KMS-11 (cell line): ENCODE measurements around the gene AZIN2.

Experiments used
- H2AFZ ChIP-seq: fragments of 200-600 bp; sonication (generic); 2 replicates; pipeline ENCODE4 v1.6.1; 2016; ENCODE audit warnings: antibody characterized with exemption, mixed run types, low read depth
- H3K27ac ChIP-seq: fragments of 200-600 bp; sonication (generic); 2 replicates; pipeline ENCODE4 v1.6.1; 2016; ENCODE audit warnings: mild to moderate bottlenecking, mixed run types
- H3K27me3 ChIP-seq: fragments of 200-600 bp; sonication (generic); 2 replicates; pipeline ENCODE4 v1.6.1; 2017; ENCODE audit warnings: mild to moderate bottlenecking, low read depth, mixed run types, moderate library complexity; ENCODE audit not compliant: insufficient read depth
- H3K36me3 ChIP-seq: fragments of 200-600 bp; sonication (generic); 2 replicates; pipeline ENCODE4 v1.6.1; 2017; ENCODE audit warnings: mild to moderate bottlenecking, mixed run types; ENCODE audit not compliant: insufficient read depth
- H3K4me1 ChIP-seq: fragments of 200-600 bp; sonication (generic); 2 replicates; pipeline ENCODE4 v1.6.1; 2016; ENCODE audit warnings: mild to moderate bottlenecking, low read depth, mixed run types; ENCODE audit not compliant: poor library complexity, severe bottlenecking
- H3K4me2 ChIP-seq: fragments of 200-600 bp; sonication (generic); 2 replicates; pipeline ENCODE4 v1.7.0; 2016; ENCODE audit warnings: mild to moderate bottlenecking, mixed run types
- H3K4me3 ChIP-seq: fragments of 200-600 bp; sonication (generic); IDR thresholded peaks from 2 replicates; pipeline ENCODE4 v1.6.1; 2017; ENCODE audit warnings: low read depth, low read length, mixed read lengths; ENCODE audit not compliant: insufficient read depth
- H3K79me2 ChIP-seq: fragments of 200-600 bp; sonication (generic); 2 replicates; pipeline ENCODE4 v1.6.1; 2016; ENCODE audit warnings: low read depth, mixed run types; ENCODE audit not compliant: insufficient read depth
- H3K9ac ChIP-seq: fragments of 200-600 bp; sonication (generic); 2 replicates; pipeline ENCODE4 v1.6.1; 2016; ENCODE audit warnings: mild to moderate bottlenecking, mixed run types
- H4K20me1 ChIP-seq: fragments of 200-600 bp; sonication (generic); 2 replicates; pipeline ENCODE4 v1.6.1; 2016; ENCODE audit warnings: mild to moderate bottlenecking, mixed run types; ENCODE audit not compliant: insufficient read depth
- TF ChIP-seq, protein P1 (sequence below): fragments of 200-600 bp; sonication (generic); conservative IDR thresholded peaks from 2 replicates; pipeline ENCODE4 v1.6.1; 2017; ENCODE audit warnings: low read depth, mild to moderate bottlenecking, antibody characterized with exemption, low read length, moderate library complexity, mixed read lengths

AZIN2 gene

DNA sequence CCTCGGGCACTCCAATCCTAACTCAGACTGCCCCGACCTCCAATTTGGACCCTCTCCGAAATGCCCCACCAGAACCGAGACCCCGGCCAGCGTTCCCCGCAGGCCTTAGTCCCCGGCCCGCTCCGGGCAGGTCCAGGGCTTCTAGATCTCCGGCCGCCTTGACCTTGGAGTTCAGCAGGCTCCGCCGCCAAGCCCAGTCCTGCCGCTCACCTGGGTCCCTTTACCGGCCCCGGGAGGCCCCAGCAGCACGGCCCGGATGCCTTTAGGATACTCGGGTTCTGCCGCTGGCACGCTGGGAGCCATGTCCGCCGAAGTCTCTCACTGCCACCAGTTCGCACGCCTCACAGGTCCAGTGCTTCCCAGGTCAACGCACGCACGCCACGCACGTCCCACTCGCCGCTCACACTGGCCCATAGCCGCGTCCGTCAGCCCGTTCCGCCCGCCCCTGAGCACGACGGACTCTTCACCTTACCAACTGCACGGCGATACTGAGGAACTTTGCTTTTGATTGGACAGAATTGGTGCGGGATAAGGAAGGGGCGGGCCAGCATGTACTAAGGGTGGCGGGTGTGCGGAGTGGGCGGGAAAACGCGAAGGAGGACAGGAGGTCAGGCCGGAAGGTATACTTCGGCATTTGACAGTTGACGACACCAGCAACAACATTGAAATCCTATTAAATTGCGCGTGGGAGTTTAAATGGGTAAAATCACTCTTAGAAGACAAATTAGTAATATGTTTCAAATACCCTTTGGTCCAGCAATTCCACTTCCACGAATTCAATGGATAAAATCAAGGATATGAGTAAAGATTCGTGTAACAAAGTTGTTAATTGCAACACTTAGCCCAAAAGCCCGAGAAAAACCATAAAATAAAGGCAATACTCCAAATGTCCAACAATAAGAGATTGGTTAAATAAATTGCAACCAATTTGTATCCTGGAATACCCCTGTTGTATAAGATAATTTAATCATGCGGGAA lies 44.1 kb upstream of the AZIN2 start, which contains the start of gene AK2:
Gene AK2 (minus strand): TSS at position 358 of the 978 bp plus-strand sequence. CDS start 55 bp downstream, at position 303.
- Histone ChIP-seq H3K79me2 (peaks cover 50% of the 10 kb centered on the region), H3K4me1 (peaks cover 43% of the 10 kb centered on the region), H3K27ac (peak within 1 kb of the TSS; percentile 72), H3K4me3 (peak within 1 kb of the TSS; percentile 83), H4K20me1 (peaks cover 11% of the 10 kb centered on the region), H3K4me2 (peak within 1 kb of the TSS; percentile 98), H3K9ac (peak within 1 kb of the TSS; percentile 91), H2AFZ (peak within 1 kb of the TSS; percentile 68), H3K27me3 (no peaks in the 10 kb centered on the region), H3K36me3 (no peaks in the 10 kb centered on the region; the same call in 1 of the 2 replicates)
- TF ChIP-seq, protein P1, sequence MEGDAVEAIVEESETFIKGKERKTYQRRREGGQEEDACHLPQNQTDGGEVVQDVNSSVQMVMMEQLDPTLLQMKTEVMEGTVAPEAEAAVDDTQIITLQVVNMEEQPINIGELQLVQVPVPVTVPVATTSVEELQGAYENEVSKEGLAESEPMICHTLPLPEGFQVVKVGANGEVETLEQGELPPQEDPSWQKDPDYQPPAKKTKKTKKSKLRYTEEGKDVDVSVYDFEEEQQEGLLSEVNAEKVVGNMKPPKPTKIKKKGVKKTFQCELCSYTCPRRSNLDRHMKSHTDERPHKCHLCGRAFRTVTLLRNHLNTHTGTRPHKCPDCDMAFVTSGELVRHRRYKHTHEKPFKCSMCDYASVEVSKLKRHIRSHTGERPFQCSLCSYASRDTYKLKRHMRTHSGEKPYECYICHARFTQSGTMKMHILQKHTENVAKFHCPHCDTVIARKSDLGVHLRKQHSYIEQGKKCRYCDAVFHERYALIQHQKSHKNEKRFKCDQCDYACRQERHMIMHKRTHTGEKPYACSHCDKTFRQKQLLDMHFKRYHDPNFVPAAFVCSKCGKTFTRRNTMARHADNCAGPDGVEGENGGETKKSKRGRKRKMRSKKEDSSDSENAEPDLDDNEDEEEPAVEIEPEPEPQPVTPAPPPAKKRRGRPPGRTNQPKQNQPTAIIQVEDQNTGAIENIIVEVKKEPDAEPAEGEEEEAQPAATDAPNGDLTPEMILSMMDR, result no peak

DNA sequence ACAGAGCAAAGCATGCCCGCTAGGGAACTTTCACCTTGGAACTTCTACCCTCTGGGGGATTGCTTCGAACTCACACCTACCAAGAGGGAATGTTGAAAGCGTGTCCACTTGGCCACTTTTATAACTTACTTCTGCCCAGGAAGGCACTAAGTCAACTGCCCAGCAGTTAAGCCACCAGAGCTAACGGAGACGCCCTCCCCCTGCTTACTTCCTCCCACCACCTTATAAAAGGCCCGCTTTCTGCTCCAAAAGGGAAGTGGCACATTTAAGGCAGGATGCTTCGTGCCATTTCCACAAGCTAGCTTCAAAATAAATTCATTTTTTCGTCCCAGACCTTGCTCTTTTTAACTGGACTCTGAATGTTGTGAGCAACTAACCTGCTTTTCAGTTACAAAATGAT lies 41.1 kb upstream of the AZIN2 start:
- H3K79me2 ChIP-seq, result peaks cover 20% of the 10 kb centered on the region
- TF ChIP-seq, protein P1, result no peak

DNA sequence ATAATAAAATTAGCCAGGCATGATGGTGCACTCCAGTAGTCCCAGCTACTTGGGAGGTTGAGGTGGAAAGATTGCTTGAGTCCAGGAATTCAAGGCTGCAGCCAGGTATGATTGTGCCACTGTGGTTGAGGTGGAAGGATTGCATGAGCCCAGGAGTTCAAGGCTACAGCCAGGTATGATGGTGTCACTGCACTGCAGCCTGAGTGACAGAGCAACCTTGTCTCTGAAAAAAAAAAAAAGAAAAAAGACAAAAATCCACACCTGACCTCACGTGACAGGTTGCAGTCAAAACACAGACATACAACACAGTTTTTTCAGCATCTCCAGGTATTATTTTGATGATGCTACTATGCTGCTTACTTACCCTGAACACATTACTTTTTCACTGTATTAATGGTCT lies 39.9 kb upstream of the AZIN2 start:
- no peak overlapping the region for H3K4me2 ChIP-seq
- no peak overlapping the region for H3K9ac ChIP-seq
- peaks cover 12% of the 10 kb centered on the region for H3K4me1 ChIP-seq
- peaks cover 8% of the 10 kb centered on the region for H3K79me2 ChIP-seq
- no peaks in the 10 kb centered on the region for H3K27me3 ChIP-seq
- no peaks in the 10 kb centered on the region for H3K36me3 ChIP-seq
- no peaks in the 10 kb centered on the region for H4K20me1 ChIP-seq
- TF ChIP-seq, protein P1, result no peak
- H3K27ac ChIP-seq, result no peak overlapping the region
- no peak overlapping the region for H2AFZ ChIP-seq
- no peak overlapping the region for H3K4me3 ChIP-seq

More for the DNA sequence above, 41.1 kb upstream of the AZIN2 start:
- no peaks in the 10 kb centered on the region for H4K20me1 ChIP-seq
- no peaks in the 10 kb centered on the region for H3K27me3 ChIP-seq
- no peak overlapping the region for H3K4me2 ChIP-seq
- H2AFZ ChIP-seq, result no peak overlapping the region
- H3K9ac ChIP-seq, result no peak overlapping the region
- no peak overlapping the region for H3K27ac ChIP-seq
- no peak overlapping the region for H3K4me3 ChIP-seq
- H3K4me1 ChIP-seq, result peaks cover 21% of the 10 kb centered on the region
- no peaks in the 10 kb centered on the region; the same call in 1 of the 2 replicates for H3K36me3 ChIP-seq

DNA sequence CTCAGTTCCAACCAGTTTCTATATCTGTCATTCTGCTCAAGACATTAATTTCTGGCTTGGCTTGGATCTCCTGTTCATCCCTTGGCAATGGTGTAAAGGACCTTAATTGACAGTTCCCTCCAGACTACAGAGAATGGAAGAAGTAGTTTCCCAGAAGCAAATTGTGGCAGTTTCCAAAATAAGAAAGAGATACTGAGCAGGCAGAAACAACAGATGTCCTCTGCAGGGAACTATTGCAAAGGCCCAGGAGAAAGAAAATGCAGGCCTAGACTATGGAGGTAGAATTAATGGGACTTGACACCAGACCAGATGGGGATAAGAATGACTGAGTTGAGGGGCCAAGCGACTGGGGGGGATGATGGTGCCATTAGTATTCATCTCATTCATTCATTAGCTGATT lies 38.1 kb upstream of the AZIN2 start:
- Histone ChIP-seq H2AFZ (no peak overlapping the region), H3K79me2 (no peaks in the 10 kb centered on the region), H3K36me3 (no peaks in the 10 kb centered on the region), H3K27me3 (no peaks in the 10 kb centered on the region), H4K20me1 (no peaks in the 10 kb centered on the region), H3K27ac (no peak overlapping the region), H3K4me1 (peaks cover 7% of the 10 kb centered on the region), H3K4me3 (no peak overlapping the region), H3K9ac (no peak overlapping the region), H3K4me2 (no peak overlapping the region)
- TF ChIP-seq, protein P1, result no peak
